Left ventricle myocardium inferior (tissue), 1 donor: ENCODE results near the gene RNF157. TPM values are rescaled to one million over a fixed set of nuclear protein-coding genes. Genes with fewer than 3 reads are reported as not detected.

Experiments
- DNase-seq: peaks from one replicate; pipeline ENCODE4 v3.0.0-alpha.2; 2020
- H3K27ac ChIP-seq: fragments of 200-600 bp; replicated peaks from 2 replicates; pipeline ENCODE4 v1.8.0; 2021
- H3K27me3 ChIP-seq: fragments of 200-600 bp; 2 replicates; pipeline ENCODE4 v1.8.0; 2021; ENCODE audit warnings: low read depth
- H3K36me3 ChIP-seq: fragments of 200-600 bp; 2 replicates; pipeline ENCODE4 v1.8.0; 2021
- H3K4me1 ChIP-seq: fragments of 200-600 bp; 2 replicates; pipeline ENCODE4 v1.8.0; 2021
- H3K4me3 ChIP-seq: fragments of 200-600 bp; 2 replicates; pipeline ENCODE4 v1.8.0; 2021; ENCODE audit warnings: mild to moderate bottlenecking, moderate library complexity
- H3K9me3 ChIP-seq: fragments of 200-600 bp; replicated peaks from 2 replicates; pipeline ENCODE4 v1.8.0; 2021
- CTCF ChIP-seq: fragments of 200-600 bp; IDR thresholded peaks from 2 replicates; pipeline ENCODE4 v1.8.0; 2021; ENCODE audit warnings: antibody characterized with exemption, mild to moderate bottlenecking, borderline replicate concordance
- intact Hi-C: fragments of 100-400 bp; cut with micrococcal nuclease; formaldehyde crosslinking; loops from one replicate; pipeline ENCODE4 v1.11.0; 2022
- total RNA-seq: library from RNA; stranded (reverse); fragmentation: NEBNext Ultra II Directional; extraction: Animal tissue kit (Norgen Biotek cat#: 25700); gene quantifications from one replicate; pipeline ENCODE4 v1.2.1, GENCODE V29; 2021
- donor health status: DM: no; HTN: yes; CAD: no; lungs with severe emphysema.

RNF157 gene
- total RNA-seq, 1 donor from 2014 or later: 4.8 TPM

DNA sequence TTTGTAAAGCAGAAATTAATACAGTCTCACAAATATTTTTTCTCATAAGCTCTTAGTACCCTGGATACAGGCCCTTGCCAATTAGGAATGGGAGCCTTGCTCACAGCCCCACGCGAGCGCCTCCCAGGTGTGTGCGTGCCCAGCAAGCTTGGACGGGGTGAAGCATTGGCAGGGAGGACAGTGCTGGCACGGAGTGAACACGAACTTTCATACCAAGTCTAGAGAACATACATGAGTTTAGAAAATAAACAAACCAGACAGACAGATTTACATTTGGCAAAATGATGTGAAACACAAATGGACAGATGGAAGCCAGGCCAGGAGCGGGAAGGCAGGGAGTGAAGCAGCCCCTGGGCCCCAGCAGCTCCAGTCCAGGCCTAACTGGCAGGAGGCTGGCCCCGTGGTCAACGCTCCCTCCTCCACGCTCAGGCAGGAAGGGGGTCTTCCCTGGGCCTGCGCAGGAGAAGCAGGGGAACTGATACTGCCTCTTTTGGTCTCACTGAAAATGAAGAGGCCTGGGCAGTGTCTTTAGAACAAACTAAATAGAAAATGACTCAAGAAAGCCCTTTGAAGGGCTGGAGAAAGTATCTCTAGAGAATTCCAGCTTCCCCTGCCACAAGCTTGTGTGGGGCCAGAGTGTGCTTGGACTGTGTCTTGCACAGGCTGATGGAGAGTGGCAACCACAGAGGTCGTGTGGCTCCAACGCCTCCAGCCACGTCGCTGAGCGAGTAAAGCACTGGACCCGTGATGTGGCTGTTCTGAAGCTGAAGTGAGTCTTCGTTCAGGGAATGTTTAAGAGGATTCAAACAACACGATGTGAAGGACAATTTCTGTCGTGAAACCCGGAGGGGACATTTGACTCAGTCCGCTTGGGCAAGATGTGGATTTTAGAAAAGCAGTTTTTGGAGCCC is 89.3 kb downstream of the RNF157 start:
- intact Hi-C loops: no loop called here
- Histone ChIP-seq H3K27ac (no peak overlapping the region), H3K4me1 (peaks cover 15% of the 10 kb centered on the region), H3K27me3 (no peaks in the 10 kb centered on the region), H3K9me3 (no peaks in the 10 kb centered on the region), H3K4me3 (no peak overlapping the region), H3K36me3 (peaks cover 5% of the 10 kb centered on the region)
- no peak for TF ChIP-seq CTCF
- no peak for DNase-seq

GRCh38 chr17:76149214-76149613 is 91.1 kb downstream of the RNF157 start:
- Histone ChIP-seq H3K9me3 (no peaks in the 10 kb centered on the region), H3K27ac (no peak overlapping the region), H3K27me3 (no peaks in the 10 kb centered on the region), H3K4me1 (peaks cover 28% of the 10 kb centered on the region), H3K4me3 (no peak overlapping the region), H3K36me3 (peaks cover 5% of the 10 kb centered on the region)
- TF ChIP-seq CTCF: no peak
- no peak for DNase-seq
- intact Hi-C loops: no loop called here

- Histone ChIP-seq H3K4me1 (peaks cover 34% of the 10 kb centered on the region), H3K27me3 (no peaks in the 10 kb centered on the region), H3K9me3 (no peaks in the 10 kb centered on the region), H3K4me3 (no peak overlapping the region), H3K36me3 (peaks cover 5% of the 10 kb centered on the region), H3K27ac (no peak overlapping the region)
- intact Hi-C loops: no loop called here
- no peak for TF ChIP-seq CTCF
- no peak for DNase-seq
Observed at GRCh38 chr17:76148015-76148326, 92.3 kb downstream of the RNF157 start.

GRCh38 chr17:76147211-76148014 is 92.9 kb downstream of the RNF157 start:
- H3K27me3 ChIP-seq: no peaks in the 10 kb centered on the region
- no peak overlapping the region for H3K4me3 ChIP-seq
- peak; percentile 64 for TF ChIP-seq CTCF
- no peaks in the 10 kb centered on the region for H3K9me3 ChIP-seq
- no peak overlapping the region for H3K27ac ChIP-seq
- intact Hi-C loops: no loop called here
- H3K36me3 ChIP-seq: peaks cover 5% of the 10 kb centered on the region
- no peak for DNase-seq
- peaks cover 36% of the 10 kb centered on the region for H3K4me1 ChIP-seq

- TF ChIP-seq CTCF: no peak
- Histone ChIP-seq H3K4me3 (no peak overlapping the region), H3K36me3 (peaks cover 5% of the 10 kb centered on the region), H3K27me3 (no peaks in the 10 kb centered on the region), H3K27ac (peak overlapping the region; percentile 41), H3K4me1 (peaks cover 48% of the 10 kb centered on the region), H3K9me3 (no peaks in the 10 kb centered on the region)
- DNase-seq: no peak
- intact Hi-C loops: no loop called here
Observed at GRCh38 chr17:76146053-76146851, 94.0 kb downstream of the RNF157 start.
